ENCODE results near the gene APOO. TPM values are rescaled to one million over a fixed set of nuclear protein-coding genes. Genes with fewer than 3 reads are reported as not detected.

The APOO gene
- 23.4 and 24.0 TPM in 2 replicates for total RNA-seq (2022)
- percentile 46 among the genes with signal in this experiment for Bru-seq, nascent RNA
- BruChase-seq, experiment 1, labeled RNA remaining after a 2-hour chase = percentile 44 among the genes with signal in this experiment
- percentile 46 among the genes with signal in this experiment for BruChase-seq, experiment 2, labeled RNA remaining after a 6-hour chase
- long read RNA-seq, transcript APOO-201 (9 exons, 1,118 nt) = major isoform, 5 of 19 reads
- long read RNA-seq, partial matches to known transcripts = 1 of 19 reads
- long read RNA-seq, other reads (novel, unspliced or antisense) = 13 of 19 reads

DNA sequence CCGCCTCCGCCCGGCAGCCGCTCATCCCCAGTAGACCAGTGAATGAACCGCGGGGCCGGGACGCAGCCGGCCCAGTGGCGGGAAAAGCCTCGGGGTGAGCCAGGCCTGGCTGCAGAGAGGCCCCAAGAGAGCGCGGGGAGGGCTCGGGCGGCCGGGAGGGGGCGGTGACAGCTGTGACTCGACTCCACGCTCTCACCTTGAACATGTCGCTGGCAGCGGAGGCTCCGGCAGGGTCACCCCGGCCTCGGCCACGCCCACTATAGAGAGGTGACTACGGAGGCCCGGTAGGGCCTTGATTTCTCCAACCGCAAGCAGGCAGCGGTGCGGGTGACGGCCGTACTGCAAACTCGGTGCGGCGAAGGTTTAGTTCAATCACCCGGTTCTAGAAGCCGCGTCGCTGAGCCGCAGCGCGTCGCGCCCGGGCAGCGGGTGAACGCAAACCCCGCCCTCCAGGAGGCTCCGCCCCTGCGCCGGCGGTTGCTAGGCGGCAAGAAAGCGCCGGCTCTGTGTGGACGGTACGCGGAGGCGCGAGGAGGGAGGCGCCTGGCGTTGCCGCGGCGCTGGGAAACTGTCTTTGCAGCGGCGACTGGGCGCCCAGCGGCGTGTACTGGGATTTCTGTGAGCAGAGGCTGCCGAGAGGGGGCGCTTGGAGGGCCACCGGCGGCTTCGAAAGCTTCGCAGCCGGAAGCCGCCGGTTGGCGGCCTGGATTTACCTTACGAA, at the start of gene APOO, which contains the start of gene CXorf58:
Gene APOO (minus strand): TSS at position 441 of the 721 bp plus-strand sequence. CDS start 236 bp downstream, at position 205.
Gene CXorf58 (plus strand): TSS at position 509 of the 721 bp plus-strand sequence. CDS start 2,297 bp downstream, outside the sequence.
- ChIA-PET CTCF (interaction anchor here (0.9 kb wide), 1 partner anchor 147 kb away, joined by 4 read pairs; the partner anchor contains the start of gene EIF2S3), POLR2A (interaction anchor here (0.5 to 1.1 kb wide), 2 partner anchors 53 to 118 kb away, joined by 3 to 10 read pairs; no protein-coding TSS in a partner anchor)

GRCh38 chrX:23954396-23954795, 46.7 kb upstream of the APOO start:
- no peaks in the 10 kb centered on the region for H3K36me3 ChIP-seq (ENCODE audit: control insufficient read depth, insufficient read depth, low read length)
- no peaks in the 10 kb centered on the region for H3K4me1 Mint-ChIP-seq (ENCODE audit: low read depth, unreplicated experiment)
- CTCF ChIA-PET = no interaction called here
- POLR2A ChIA-PET = no interaction called here
- H3K27me3 Mint-ChIP-seq (ENCODE audit: insufficient read depth, unreplicated experiment) = no peaks in the 10 kb centered on the region
- intact Hi-C loops (cut with micrococcal nuclease; ENCODE audit: unreplicated experiment) = no loop called here
- H3K27me3 ChIP-seq (replicated peaks; ENCODE audit: control insufficient read depth, insufficient read depth, low read length) = no peaks in the 10 kb centered on the region
- H3K9me3 Mint-ChIP-seq (ENCODE audit: unreplicated experiment) = no peaks in the 10 kb centered on the region
- TF ChIP-seq, protein P1, sequence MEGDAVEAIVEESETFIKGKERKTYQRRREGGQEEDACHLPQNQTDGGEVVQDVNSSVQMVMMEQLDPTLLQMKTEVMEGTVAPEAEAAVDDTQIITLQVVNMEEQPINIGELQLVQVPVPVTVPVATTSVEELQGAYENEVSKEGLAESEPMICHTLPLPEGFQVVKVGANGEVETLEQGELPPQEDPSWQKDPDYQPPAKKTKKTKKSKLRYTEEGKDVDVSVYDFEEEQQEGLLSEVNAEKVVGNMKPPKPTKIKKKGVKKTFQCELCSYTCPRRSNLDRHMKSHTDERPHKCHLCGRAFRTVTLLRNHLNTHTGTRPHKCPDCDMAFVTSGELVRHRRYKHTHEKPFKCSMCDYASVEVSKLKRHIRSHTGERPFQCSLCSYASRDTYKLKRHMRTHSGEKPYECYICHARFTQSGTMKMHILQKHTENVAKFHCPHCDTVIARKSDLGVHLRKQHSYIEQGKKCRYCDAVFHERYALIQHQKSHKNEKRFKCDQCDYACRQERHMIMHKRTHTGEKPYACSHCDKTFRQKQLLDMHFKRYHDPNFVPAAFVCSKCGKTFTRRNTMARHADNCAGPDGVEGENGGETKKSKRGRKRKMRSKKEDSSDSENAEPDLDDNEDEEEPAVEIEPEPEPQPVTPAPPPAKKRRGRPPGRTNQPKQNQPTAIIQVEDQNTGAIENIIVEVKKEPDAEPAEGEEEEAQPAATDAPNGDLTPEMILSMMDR (IDR thresholded peaks at IDR 0.05; ENCODE audit: insufficient read depth in 1 of 2, low read depth in 1 of 2, low read length in 1 of 2, severe bottlenecking in 1 of 2, unreplicated experiment in 1 of 2) = no peak
- no peak overlapping the region for H3K4me3 Mint-ChIP-seq (ENCODE audit: unreplicated experiment)
- DNase-seq = peak in 1 of 2 experiments; percentile 35
- BruUV-seq (replicated peaks) = no TSS peak
- H3K9me3 ChIP-seq = no peaks in the 10 kb centered on the region
- H3K36me3 Mint-ChIP-seq (ENCODE audit: insufficient read depth, unreplicated experiment) = no peaks in the 10 kb centered on the region
- H3K4me3 ChIP-seq (ENCODE audit: low read depth, low read length) = no peak overlapping the region
- no peaks in the 10 kb centered on the region for H3K4me1 ChIP-seq
- H3K27ac Mint-ChIP-seq (ENCODE audit: unreplicated experiment) = no peak overlapping the region

More for the DNA sequence above, at the start of gene APOO, which contains the start of gene CXorf58:
- peak; percentile 91 to 92 for DNase-seq
- intact Hi-C loops (cut with micrococcal nuclease; ENCODE audit: unreplicated experiment) = loop anchor here (1.0 kb wide), 2 partner anchors 117 to 147 kb away; partner anchors contain the start of gene EIF2S3
- no peaks in the 10 kb centered on the region for H3K27me3 ChIP-seq (replicated peaks; ENCODE audit: control insufficient read depth, insufficient read depth, low read length)
- no peaks in the 10 kb centered on the region for H3K36me3 Mint-ChIP-seq (ENCODE audit: insufficient read depth, unreplicated experiment)
- no peaks in the 10 kb centered on the region for H3K4me1 ChIP-seq
- H3K27me3 Mint-ChIP-seq (ENCODE audit: insufficient read depth, unreplicated experiment) = no peaks in the 10 kb centered on the region
- no peaks in the 10 kb centered on the region for H3K36me3 ChIP-seq (ENCODE audit: control insufficient read depth, insufficient read depth, low read length)
- peak within 1 kb of the TSS; percentile 61 for H3K27ac Mint-ChIP-seq (ENCODE audit: unreplicated experiment)
- H3K4me3 Mint-ChIP-seq (ENCODE audit: unreplicated experiment) = peak within 1 kb of the TSS; percentile 72
- H3K9me3 Mint-ChIP-seq (ENCODE audit: unreplicated experiment) = no peaks in the 10 kb centered on the region
- H3K9me3 ChIP-seq = no peaks in the 10 kb centered on the region
- TF ChIP-seq, protein P1 (IDR thresholded peaks at IDR 0.05; ENCODE audit: insufficient read depth in 1 of 2, low read depth in 1 of 2, low read length in 1 of 2, severe bottlenecking in 1 of 2, unreplicated experiment in 1 of 2) = peak; percentile 49 to 89
- H3K4me1 Mint-ChIP-seq (ENCODE audit: low read depth, unreplicated experiment) = peaks cover 8% of the 10 kb centered on the region
- BruUV-seq (replicated peaks) = no TSS peak
- peak within 1 kb of the TSS; percentile 39 for H3K4me3 ChIP-seq (ENCODE audit: low read depth, low read length)

DNA sequence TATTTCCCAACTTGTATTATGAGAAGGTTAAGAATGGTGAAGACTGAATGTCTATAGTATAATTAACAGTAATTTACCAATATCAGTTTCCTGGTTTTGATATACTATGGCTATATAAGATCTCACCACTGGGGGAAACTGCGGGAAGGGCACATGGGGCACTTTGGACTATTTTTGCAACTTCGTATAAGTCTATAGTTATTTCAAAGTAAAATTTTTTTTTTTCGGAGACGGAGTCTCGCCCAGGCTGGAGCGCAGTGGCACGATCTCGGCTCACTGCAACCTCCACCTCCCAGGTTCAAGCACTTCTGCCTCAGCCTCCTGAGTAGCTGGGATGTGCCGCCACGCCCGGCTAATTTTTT, 46.2 kb upstream of the APOO start:
- Histone ChIP-seq H3K36me3 (ENCODE audit: control insufficient read depth, insufficient read depth, low read length) (no peaks in the 10 kb centered on the region), H3K4me3 (ENCODE audit: low read depth, low read length) (no peak overlapping the region), H3K9me3 (no peaks in the 10 kb centered on the region), H3K4me1 (no peaks in the 10 kb centered on the region), H3K27me3 (replicated peaks; ENCODE audit: control insufficient read depth, insufficient read depth, low read length) (no peaks in the 10 kb centered on the region)
- no peak overlapping the region for H3K4me3 Mint-ChIP-seq (ENCODE audit: unreplicated experiment)
- H3K36me3 Mint-ChIP-seq (ENCODE audit: insufficient read depth, unreplicated experiment) = no peaks in the 10 kb centered on the region
- POLR2A ChIA-PET = no interaction called here
- CTCF ChIA-PET = no interaction called here
- H3K27me3 Mint-ChIP-seq (ENCODE audit: insufficient read depth, unreplicated experiment) = no peaks in the 10 kb centered on the region
- DNase-seq = no peak
- H3K4me1 Mint-ChIP-seq (ENCODE audit: low read depth, unreplicated experiment) = no peaks in the 10 kb centered on the region
- BruUV-seq (replicated peaks) = no TSS peak
- no peak overlapping the region for H3K27ac Mint-ChIP-seq (ENCODE audit: unreplicated experiment)
- intact Hi-C loops (cut with micrococcal nuclease; ENCODE audit: unreplicated experiment) = no loop called here
- H3K9me3 Mint-ChIP-seq (ENCODE audit: unreplicated experiment) = no peaks in the 10 kb centered on the region
- TF ChIP-seq, protein P1 (IDR thresholded peaks at IDR 0.05; ENCODE audit: insufficient read depth in 1 of 2, low read depth in 1 of 2, low read length in 1 of 2, severe bottlenecking in 1 of 2, unreplicated experiment in 1 of 2) = no peak

All from Caco-2 (cell line).